Measurements from ENCODE around the gene PDYN. TPM values are rescaled to one million over a fixed set of nuclear protein-coding genes. Genes with fewer than 3 reads are reported as not detected.

PDYN gene
- total and polyA plus RNA-seq, 10 of the 15 experiments (the other 5 are each of a cell fraction or from before 2014, with no cell fraction given) = not detected

DNA sequence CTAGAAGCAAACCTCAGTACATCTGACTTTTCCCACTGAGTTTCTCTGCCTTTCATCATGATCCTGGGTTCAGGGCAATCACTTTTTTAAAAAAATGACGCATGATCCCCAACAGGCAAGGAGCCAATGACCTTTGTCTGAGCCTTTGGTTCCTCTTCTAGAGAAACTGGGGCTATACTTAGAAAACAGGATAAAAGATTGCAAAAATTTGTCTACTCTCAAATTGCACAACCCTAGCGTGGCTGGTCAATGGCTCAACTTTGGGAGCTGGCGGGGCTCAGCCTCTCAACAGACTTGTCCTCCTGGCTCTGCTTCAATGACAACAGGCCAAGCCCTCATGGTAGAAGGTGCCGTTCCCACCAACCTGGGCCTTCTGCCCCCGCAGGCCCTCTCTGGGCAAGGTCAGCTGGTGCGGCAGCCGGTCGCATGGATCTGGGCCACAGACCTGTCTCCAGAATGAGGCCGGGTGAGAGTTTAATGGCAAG lies 48.7 kb downstream of the PDYN start:
- in situ Hi-C loops (cut with MboI) = no loop called here
- Histone ChIP-seq H3K4me2 (ENCODE audit: control insufficient read depth, insufficient read depth) (no peak overlapping the region), H3K4me1 (ENCODE audit: control insufficient read depth, insufficient read depth, low read length) (no peaks in the 10 kb centered on the region), H4K20me1 (ENCODE audit: control insufficient read depth, insufficient read depth) (no peaks in the 10 kb centered on the region), H3K9me3 (replicated peaks; ENCODE audit: control insufficient read depth, insufficient read depth, low read length) (no peaks in the 10 kb centered on the region), H2AFZ (ENCODE audit: control insufficient read depth, low read depth, low read length) (no peak overlapping the region), H3K9ac (ENCODE audit: control insufficient read depth, insufficient read depth, low read length) (no peak overlapping the region), H3K4me3 (no peak overlapping the region), H3K27me3 (replicated peaks in 1 of 2; ENCODE audit: control insufficient read depth in 2 of 2, insufficient read depth in 2 of 2, low read length in 1 of 2) (peaks cover 4 to 7% of the 10 kb centered on the region in 2 experiments), H3K27ac (ENCODE audit: control insufficient read depth, insufficient read depth) (no peak overlapping the region), H3K36me3 (ENCODE audit: control insufficient read depth in 2 of 2, insufficient read depth in 2 of 2, low read length in 1 of 2) (no peaks in the 10 kb centered on the region), H3K79me2 (ENCODE audit: control insufficient read depth, insufficient read depth, low read length) (no peaks in the 10 kb centered on the region)
- 60% methylated on average over 9 of the region's 9 CpGs for WGBS (ENCODE audit: insufficient coverage, insufficient replicate concordance, low lambda C conversion rate, missing lambda C conversion rate)
- BruUV-seq (replicated peaks) = no TSS peak
- POLR2A ChIA-PET = no interaction called here
- no peak for FAIRE-seq
- CTCF ChIA-PET = no interaction called here
- RAD21 ChIA-PET (ENCODE audit: unreplicated experiment) = no interaction called here
- SMC1A ChIA-PET (ENCODE audit: uncharacterized antibody, unreplicated experiment) = no interaction called here
- no peak for DNase-seq (ENCODE audit: low read depth, low spot score)
- intact Hi-C loops (cut with micrococcal nuclease; ENCODE audit: unreplicated experiment) = no loop called here
- TF ChIP-seq JUND (IDR thresholded peaks at IDR 0.05; ENCODE audit: low read depth, low read length) (no peak), NFYB (IDR thresholded peaks at IDR 0.05; ENCODE audit: insufficient read depth, low read depth, low read length) (no peak), EP300 (IDR thresholded peaks at IDR 0.05; ENCODE audit: borderline replicate concordance in 1 of 2, control insufficient read depth in 1 of 2, low read depth in 2 of 2, low read length in 2 of 2) (no peak), HDAC6 (IDR thresholded peaks at IDR 0.05; ENCODE audit: unreplicated experiment) (no peak), CREM (IDR thresholded peaks at IDR 0.05; ENCODE audit: low read depth) (no peak), SRF (IDR thresholded peaks at IDR 0.05; ENCODE audit: low read depth in 2 of 2, low read length in 2 of 2) (no peak), SIN3A (IDR thresholded peaks at IDR 0.05; ENCODE audit: low read depth, low read length) (no peak), FOS (IDR thresholded peaks at IDR 0.05; ENCODE audit: borderline replicate concordance, extremely low read depth, insufficient read length) (no peak), FOXK2 (IDR thresholded peaks at IDR 0.05) (no peak), SPI1 (IDR thresholded peaks at IDR 0.05; ENCODE audit: borderline replicate concordance, insufficient read depth, low read depth, low read length) (no peak), ZNF622 (IDR thresholded peaks at IDR 0.05) (no peak), JUNB (IDR thresholded peaks at IDR 0.05) (no peak), NFYA (IDR thresholded peaks at IDR 0.05; ENCODE audit: borderline replicate concordance, low read depth, low read length) (no peak), NR2F1 (conservative IDR thresholded peaks at IDR 0.05) (no peak)
- TF ChIP-seq, protein P1, sequence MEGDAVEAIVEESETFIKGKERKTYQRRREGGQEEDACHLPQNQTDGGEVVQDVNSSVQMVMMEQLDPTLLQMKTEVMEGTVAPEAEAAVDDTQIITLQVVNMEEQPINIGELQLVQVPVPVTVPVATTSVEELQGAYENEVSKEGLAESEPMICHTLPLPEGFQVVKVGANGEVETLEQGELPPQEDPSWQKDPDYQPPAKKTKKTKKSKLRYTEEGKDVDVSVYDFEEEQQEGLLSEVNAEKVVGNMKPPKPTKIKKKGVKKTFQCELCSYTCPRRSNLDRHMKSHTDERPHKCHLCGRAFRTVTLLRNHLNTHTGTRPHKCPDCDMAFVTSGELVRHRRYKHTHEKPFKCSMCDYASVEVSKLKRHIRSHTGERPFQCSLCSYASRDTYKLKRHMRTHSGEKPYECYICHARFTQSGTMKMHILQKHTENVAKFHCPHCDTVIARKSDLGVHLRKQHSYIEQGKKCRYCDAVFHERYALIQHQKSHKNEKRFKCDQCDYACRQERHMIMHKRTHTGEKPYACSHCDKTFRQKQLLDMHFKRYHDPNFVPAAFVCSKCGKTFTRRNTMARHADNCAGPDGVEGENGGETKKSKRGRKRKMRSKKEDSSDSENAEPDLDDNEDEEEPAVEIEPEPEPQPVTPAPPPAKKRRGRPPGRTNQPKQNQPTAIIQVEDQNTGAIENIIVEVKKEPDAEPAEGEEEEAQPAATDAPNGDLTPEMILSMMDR (IDR thresholded peaks at IDR 0.05 in 2 of 3, conservative IDR thresholded peaks at IDR 0.05 in 1 of 3; ENCODE audit: control insufficient read depth in 2 of 3, extremely low read depth in 1 of 3, insufficient read depth in 1 of 3, low read depth in 3 of 3, low read length in 3 of 3) = no peak
- TF ChIP-seq, protein P2, sequence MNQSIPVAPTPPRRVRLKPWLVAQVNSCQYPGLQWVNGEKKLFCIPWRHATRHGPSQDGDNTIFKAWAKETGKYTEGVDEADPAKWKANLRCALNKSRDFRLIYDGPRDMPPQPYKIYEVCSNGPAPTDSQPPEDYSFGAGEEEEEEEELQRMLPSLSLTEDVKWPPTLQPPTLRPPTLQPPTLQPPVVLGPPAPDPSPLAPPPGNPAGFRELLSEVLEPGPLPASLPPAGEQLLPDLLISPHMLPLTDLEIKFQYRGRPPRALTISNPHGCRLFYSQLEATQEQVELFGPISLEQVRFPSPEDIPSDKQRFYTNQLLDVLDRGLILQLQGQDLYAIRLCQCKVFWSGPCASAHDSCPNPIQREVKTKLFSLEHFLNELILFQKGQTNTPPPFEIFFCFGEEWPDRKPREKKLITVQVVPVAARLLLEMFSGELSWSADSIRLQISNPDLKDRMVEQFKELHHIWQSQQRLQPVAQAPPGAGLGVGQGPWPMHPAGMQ (IDR thresholded peaks at IDR 0.05; ENCODE audit: borderline replicate concordance) = no peak
- TF ChIP-seq, protein P3, sequence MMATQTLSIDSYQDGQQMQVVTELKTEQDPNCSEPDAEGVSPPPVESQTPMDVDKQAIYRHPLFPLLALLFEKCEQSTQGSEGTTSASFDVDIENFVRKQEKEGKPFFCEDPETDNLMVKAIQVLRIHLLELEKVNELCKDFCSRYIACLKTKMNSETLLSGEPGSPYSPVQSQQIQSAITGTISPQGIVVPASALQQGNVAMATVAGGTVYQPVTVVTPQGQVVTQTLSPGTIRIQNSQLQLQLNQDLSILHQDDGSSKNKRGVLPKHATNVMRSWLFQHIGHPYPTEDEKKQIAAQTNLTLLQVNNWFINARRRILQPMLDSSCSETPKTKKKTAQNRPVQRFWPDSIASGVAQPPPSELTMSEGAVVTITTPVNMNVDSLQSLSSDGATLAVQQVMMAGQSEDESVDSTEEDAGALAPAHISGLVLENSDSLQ (IDR thresholded peaks at IDR 0.05) = no peak
- ATAC-seq = no peak

Measured in GM12878 (cell line).